D721Med (cell line): ENCODE results near the gene NSMCE1.

Experiments
- DNase-seq: peaks from one replicate; pipeline ENCODE4 v3.0.0; 2011; ENCODE audit warnings: low spot score; ENCODE audit not compliant: insufficient read length
- FAIRE-seq: peaks from 2 replicates; lab custom pipeline; 2011; peaks lifted over from hg19 to GRCh38; lab: Jason Lieb, UNC
- CTCF ChIP-seq: IDR thresholded peaks from 2 replicates; pipeline ENCODE4 v1.5.1; 2012; ENCODE audit warnings: mild to moderate bottlenecking, control low read depth; ENCODE audit not compliant: insufficient read depth; ENCODE audit errors: missing control alignments

The NSMCE1 gene

GRCh38 chr16:27197004-27197403 is 71.6 kb downstream of the NSMCE1 start:
- TF ChIP-seq CTCF = no peak
- FAIRE-seq (no peak), DNase-seq (no peak)

- DNase-seq = no peak
- FAIRE-seq = no peak
- TF ChIP-seq CTCF = no peak
Measured at GRCh38 chr16:27195941-27196595, 72.5 kb downstream of the NSMCE1 start.

GRCh38 chr16:27195076-27195741 is 73.4 kb downstream of the NSMCE1 start:
- TF ChIP-seq CTCF = no peak
- DNase-seq (no peak), FAIRE-seq (no peak)

GRCh38 chr16:27193300-27193990 is 75.1 kb downstream of the NSMCE1 start:
- TF ChIP-seq CTCF = no peak
- DNase-seq (no peak), FAIRE-seq (no peak)

GRCh38 chr16:27191352-27191924 is 77.1 kb downstream of the NSMCE1 start:
- TF ChIP-seq CTCF = no peak
- FAIRE-seq (no peak), DNase-seq (no peak)

GRCh38 chr16:27190316-27190871 is 78.2 kb downstream of the NSMCE1 start:
- TF ChIP-seq CTCF = no peak
- DNase-seq = no peak
- FAIRE-seq = no peak
